ENCODE results near the gene UNC13A. TPM values are rescaled to one million over a fixed set of nuclear protein-coding genes. Genes with fewer than 3 reads are reported as not detected.

Gene UNC13A
- total RNA-seq, 3 donors from 2014 or later, result under 0.01 to 0.15 TPM; not detected in 1

DNA sequence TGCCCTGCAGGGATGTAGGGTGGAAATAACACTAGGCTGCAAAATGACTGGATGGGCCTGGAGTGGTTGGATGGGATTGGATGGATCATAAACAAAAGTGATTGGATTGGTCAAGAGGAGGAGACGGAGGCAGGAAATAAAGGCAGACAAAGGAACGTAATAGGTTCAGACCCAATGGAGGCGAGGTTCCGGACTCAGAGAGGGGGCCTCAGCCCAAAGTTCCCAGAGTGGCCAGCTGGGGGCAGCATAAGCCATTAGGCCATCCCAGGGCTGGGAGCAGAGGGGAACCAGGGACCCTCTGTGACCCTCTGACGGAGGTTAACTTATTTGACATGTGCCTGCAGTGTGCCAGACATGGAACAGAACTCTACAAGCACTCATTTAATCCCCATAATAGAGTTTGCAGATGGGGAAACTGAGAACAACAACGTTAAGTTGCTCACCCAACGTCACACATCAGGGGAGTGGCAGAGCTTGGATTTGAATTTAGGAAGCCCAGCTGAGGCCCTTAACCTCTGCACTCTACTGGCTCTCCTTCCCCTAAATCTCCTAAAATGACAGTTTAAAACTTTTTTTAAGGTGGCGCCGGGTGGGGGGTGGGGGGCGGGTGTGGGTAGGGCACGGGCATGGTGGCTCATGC, 15.8 kb upstream of the UNC13A start:
- Histone ChIP-seq H3K9me3 (no peaks in the 10 kb centered on the region), H3K36me3 (no peaks in the 10 kb centered on the region), H3K27me3 (peaks cover 0 to 9% of the 10 kb centered on the region in 2 donors), H3K27ac (no peak overlapping the region), H3K4me3 (no peak overlapping the region), H3K4me1 (no peaks in the 10 kb centered on the region)
- no peak for DNase-seq (ENCODE audit: low spot score in 2 of 2)
- TF ChIP-seq POLR2A (IDR thresholded peaks at IDR 0.05) (no peak), POLR2AphosphoS5 (IDR thresholded peaks at IDR 0.05) (no peak)
- TF ChIP-seq, protein P1, sequence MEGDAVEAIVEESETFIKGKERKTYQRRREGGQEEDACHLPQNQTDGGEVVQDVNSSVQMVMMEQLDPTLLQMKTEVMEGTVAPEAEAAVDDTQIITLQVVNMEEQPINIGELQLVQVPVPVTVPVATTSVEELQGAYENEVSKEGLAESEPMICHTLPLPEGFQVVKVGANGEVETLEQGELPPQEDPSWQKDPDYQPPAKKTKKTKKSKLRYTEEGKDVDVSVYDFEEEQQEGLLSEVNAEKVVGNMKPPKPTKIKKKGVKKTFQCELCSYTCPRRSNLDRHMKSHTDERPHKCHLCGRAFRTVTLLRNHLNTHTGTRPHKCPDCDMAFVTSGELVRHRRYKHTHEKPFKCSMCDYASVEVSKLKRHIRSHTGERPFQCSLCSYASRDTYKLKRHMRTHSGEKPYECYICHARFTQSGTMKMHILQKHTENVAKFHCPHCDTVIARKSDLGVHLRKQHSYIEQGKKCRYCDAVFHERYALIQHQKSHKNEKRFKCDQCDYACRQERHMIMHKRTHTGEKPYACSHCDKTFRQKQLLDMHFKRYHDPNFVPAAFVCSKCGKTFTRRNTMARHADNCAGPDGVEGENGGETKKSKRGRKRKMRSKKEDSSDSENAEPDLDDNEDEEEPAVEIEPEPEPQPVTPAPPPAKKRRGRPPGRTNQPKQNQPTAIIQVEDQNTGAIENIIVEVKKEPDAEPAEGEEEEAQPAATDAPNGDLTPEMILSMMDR (IDR thresholded peaks at IDR 0.05), result peak in 2 of 3 donors; percentile 32 to 71
- intact Hi-C loops (cut with DNase I; ENCODE audit: low total_unique reads), result no loop called here

DNA sequence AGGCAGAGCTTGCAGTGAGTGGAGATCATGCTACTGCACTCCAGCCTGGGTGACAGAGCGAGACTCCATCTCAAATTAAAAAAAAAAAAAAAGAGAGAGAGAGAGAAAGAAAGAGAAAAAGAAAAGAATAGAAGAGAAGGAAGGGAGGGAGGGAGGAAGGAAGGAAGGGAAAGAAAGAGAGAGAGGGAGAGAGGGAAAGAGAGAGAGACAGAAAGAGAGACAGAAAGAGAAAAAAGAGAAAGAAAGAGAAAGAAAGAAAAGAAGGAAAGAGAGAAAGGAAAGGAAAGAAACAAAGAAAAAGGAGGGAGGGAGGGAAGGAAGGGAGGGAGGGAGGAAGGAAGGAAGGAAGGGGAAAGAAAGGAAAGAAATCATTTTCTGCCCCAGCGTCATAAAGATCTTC, 7.0 kb upstream of the UNC13A start:
- TF ChIP-seq POLR2A (IDR thresholded peaks at IDR 0.05) (no peak), POLR2AphosphoS5 (IDR thresholded peaks at IDR 0.05) (no peak)
- TF ChIP-seq, protein P1 (IDR thresholded peaks at IDR 0.05), result no peak
- Histone ChIP-seq H3K36me3 (no peaks in the 10 kb centered on the region), H3K4me3 (no peak overlapping the region), H3K9me3 (no peaks in the 10 kb centered on the region), H3K4me1 (no peaks in the 10 kb centered on the region), H3K27me3 (peaks cover 0 to 48% of the 10 kb centered on the region in 2 donors), H3K27ac (no peak overlapping the region)
- no peak for DNase-seq (ENCODE audit: low spot score in 2 of 2)
- intact Hi-C loops (cut with DNase I; ENCODE audit: low total_unique reads), result no loop called here

DNA sequence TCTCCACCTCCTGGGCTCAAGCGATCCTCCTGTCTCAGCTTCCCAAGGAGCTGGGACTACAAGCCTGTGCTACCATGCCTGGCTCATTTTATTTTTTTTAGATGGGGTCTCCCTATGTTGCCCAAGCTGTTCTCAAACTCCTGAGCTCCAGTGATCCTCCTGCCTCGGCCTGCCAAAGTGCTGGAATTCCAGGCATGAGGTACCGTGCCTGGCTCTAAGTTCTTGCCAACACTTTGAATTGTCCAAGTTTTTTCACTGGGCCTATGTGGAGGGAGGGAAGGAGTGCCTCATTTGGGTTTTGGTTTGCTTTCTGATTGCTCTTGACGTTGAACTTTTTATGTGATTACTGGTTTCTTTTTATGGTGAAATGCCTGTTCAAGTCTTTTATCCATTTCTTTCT, 4.4 kb upstream of the UNC13A start:
- TF ChIP-seq POLR2A (IDR thresholded peaks at IDR 0.05) (no peak), POLR2AphosphoS5 (IDR thresholded peaks at IDR 0.05) (no peak)
- TF ChIP-seq, protein P1 (IDR thresholded peaks at IDR 0.05), result no peak
- no peaks in the 10 kb centered on the region for H3K36me3 ChIP-seq
- H3K27me3 ChIP-seq, result peaks cover 0 to 49% of the 10 kb centered on the region in 2 donors

DNA sequence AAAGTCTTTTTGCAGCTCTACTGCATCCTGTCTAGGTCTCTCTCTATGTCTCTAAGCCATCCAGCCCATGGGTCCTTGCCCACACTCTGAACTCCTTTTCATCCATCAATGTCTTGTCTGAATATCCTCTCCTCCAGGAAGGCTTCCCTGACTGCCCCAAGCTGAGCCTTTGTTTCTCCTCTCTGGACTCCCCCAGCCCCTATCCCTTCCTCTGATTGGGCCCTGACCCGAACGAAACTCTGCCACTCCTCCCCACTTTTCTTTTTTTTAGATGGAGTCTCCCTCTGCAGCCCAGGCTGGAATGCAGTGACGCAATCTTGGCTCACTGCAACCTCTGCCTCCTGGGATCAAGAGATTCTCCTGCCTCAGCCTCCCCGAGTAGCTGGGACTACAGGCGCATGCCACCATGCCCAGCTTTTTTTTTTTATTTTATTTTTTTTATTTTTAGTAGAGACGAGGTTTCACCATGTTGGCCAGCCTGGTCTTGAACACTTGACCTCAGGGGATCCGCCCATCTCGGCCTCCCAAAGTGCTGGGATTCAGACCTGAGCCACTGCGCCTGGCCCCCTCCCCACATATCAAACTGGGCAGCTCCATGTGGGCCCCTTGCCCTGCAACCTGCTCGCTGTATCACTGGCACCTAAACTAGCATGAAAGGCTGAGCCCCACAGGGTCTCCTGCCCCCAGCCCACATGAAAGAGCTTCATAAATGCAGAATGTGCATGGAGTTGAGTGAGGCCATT, 870 bp upstream of the UNC13A start:
- H3K27me3 ChIP-seq, result peaks cover 9 to 72% of the 10 kb centered on the region in 2 donors
- TF ChIP-seq, protein P1 (IDR thresholded peaks at IDR 0.05), result no peak
- no peaks in the 10 kb centered on the region for H3K9me3 ChIP-seq
- no peak overlapping the region for H3K4me3 ChIP-seq
- DNase-seq (ENCODE audit: low spot score in 2 of 2), result no peak
- intact Hi-C loops (cut with DNase I; ENCODE audit: low total_unique reads), result no loop called here
- H3K36me3 ChIP-seq, result no peaks in the 10 kb centered on the region
- H3K4me1 ChIP-seq, result no peaks in the 10 kb centered on the region
- no peak overlapping the region for H3K27ac ChIP-seq

More for the DNA sequence above, 4.4 kb upstream of the UNC13A start:
- no peak overlapping the region for H3K4me3 ChIP-seq
- H3K9me3 ChIP-seq, result no peaks in the 10 kb centered on the region
- no peak overlapping the region for H3K27ac ChIP-seq
- H3K4me1 ChIP-seq, result no peaks in the 10 kb centered on the region
- intact Hi-C loops (cut with DNase I; ENCODE audit: low total_unique reads), result no loop called here
- DNase-seq (ENCODE audit: low spot score in 2 of 2), result no peak

DNA sequence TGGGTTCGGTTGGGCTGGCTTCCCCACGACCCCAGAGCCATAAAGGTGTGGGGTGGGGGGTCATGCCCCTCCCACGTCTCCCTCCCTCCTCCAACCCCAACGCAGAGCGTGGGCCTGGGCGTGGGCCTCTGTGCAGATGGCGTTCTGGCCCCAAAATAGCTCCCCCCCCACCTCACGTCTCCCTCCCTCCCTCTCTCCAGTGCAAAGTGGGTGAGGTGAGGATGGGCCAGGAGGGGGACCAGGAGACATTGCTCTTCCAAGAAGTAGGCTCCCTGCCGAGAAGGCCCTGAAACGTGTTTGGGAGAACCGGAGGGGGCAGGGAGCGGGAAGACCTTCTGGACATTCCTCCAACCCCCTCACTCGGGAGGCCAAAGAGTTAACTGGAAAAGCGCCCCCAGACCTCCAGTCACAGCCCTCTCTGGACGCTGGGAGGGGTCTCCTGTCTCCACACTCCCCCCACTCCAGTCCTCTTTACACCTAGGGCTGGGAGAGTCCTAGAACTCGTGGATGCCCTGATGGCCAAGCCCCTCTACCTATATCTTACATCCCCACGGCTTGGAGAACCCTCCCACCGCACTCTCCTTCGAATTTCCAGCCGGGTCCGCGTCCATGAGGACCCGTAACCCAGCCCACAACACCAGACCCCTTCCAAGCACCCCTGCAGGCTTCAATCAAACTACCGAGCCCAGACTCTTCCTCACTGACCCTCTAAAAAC, 855 bp downstream of the UNC13A start:
- Histone ChIP-seq H3K27me3 (peaks cover 9 to 86% of the 10 kb centered on the region in 2 donors), H3K27ac (no peak overlapping the region), H3K4me3 (peak overlapping the region in 1 of 3 donors; percentile 54), H3K9me3 (no peaks in the 10 kb centered on the region), H3K36me3 (no peaks in the 10 kb centered on the region), H3K4me1 (no peaks in the 10 kb centered on the region)
- no peak for DNase-seq (ENCODE audit: low spot score in 2 of 2)
- no peak for TF ChIP-seq POLR2A (IDR thresholded peaks at IDR 0.05)
- no peak for TF ChIP-seq POLR2AphosphoS5 (IDR thresholded peaks at IDR 0.05)
- TF ChIP-seq, protein P1 (IDR thresholded peaks at IDR 0.05), result no peak
- intact Hi-C loops (cut with DNase I; ENCODE audit: low total_unique reads), result no loop called here
